Ovary (tissue), 9 donors: ENCODE data around the gene UPF3A. TPM values are rescaled to one million over a fixed set of nuclear protein-coding genes. Genes with fewer than 3 reads are reported as not detected.

Experiments
- DNase-seq, 5 donors: peaks; one replicate each; pipeline ENCODE4 v3.0.0-alpha.2; 2019 to 2020
- H3K27ac ChIP-seq, 2 donors: fragments of 200-600 bp; one replicate each; pipeline versions ENCODE4 v1.5.1 to v1.8.0; 2019 to 2022
- H3K27me3 ChIP-seq: fragments of 200-600 bp; one replicate; pipeline ENCODE4 v1.8.0; 2022
- H3K36me3 ChIP-seq: fragments of 200-600 bp; sonication (generic); one replicate; pipeline ENCODE4 v1.5.1; 2019
- H3K4me1 ChIP-seq: one replicate; pipeline ENCODE4 v1.8.1; 2013; ENCODE audit warnings: mild to moderate bottlenecking, moderate library complexity; ENCODE audit not compliant: insufficient read depth
- H3K4me3 ChIP-seq: fragments of 200-600 bp; sonication (generic); one replicate; pipeline ENCODE4 v1.5.1; 2017
- H3K9me3 ChIP-seq, 2 donors: fragments of 200-600 bp in 1 of 2; sonication (generic) in 1 of 2; one replicate each; pipeline versions ENCODE4 v1.5.1 to v1.8.1; 2013 to 2019; ENCODE audit warnings: mild to moderate bottlenecking in 1 of 2, moderate library complexity in 1 of 2
- CTCF ChIP-seq, 3 donors: fragments of 450-650 bp in 2 of 3; fragments of 200-600 bp in 1 of 3; IDR thresholded peaks; one replicate each; pipeline versions ENCODE4 v1.5.1 to v1.8.0; 2016 to 2022; ENCODE audit warnings: antibody characterized with exemption in 3 of 3, mild to moderate bottlenecking in 1 of 3
- EP300 ChIP-seq: sonication (generic); formaldehyde crosslinking; IDR thresholded peaks from one replicate; pipeline ENCODE4 v1.6.1; 2017; ENCODE audit warnings: antibody characterized with exemption
- POLR2A ChIP-seq: fragments of 450-650 bp; IDR thresholded peaks from one replicate; pipeline ENCODE4 v1.6.1; 2017; ENCODE audit warnings: antibody characterized with exemption, mild to moderate bottlenecking, moderate library complexity
- WGBS, 3 donors: extraction: QIAGEN DNeasy Blood & Tissue Kit in 1 of 3; methylation state at CpG; one replicate each; pipeline versions ENCODE4 v1.1.5 to v1.1.7; 2013 to 2017; 5-methylcytosine and 5-hydroxymethylcytosine counted together
- intact Hi-C, 4 donors: fragments of 100-400 bp; cut with DNase I; formaldehyde crosslinking; loops; one replicate each; pipeline versions ENCODE4 v1.11.0 to v1.15.1; 2022 to 2023
- polyA plus RNA-seq, 2 donors: library from polyadenylated mRNA; stranded (reverse); fragments of 200-250 nt in 1 of 2; fragments of 350-450 nt in 1 of 2; fragmentation: Illumina TruSeq in 1 of 2; extraction: RNeasy Lipid Tissue Mini Kit (QIAGEN cat#74804) in 1 of 2; gene quantifications; one replicate each; pipeline ENCODE4 v1.2.3, GENCODE V29; 2013 to 2014
- total RNA-seq, 7 donors: library from RNA; depleted of rRNA in 2 of 7; stranded (reverse); fragments of >200 nt in 2 of 7; fragmentation: NEBNext Ultra II Directional in 3 of 7; extraction: Animal tissue kit (Norgen Biotek cat#: 25700) in 3 of 7; gene quantifications; one replicate each; pipeline versions ENCODE4 v1.1.0 to v1.2.4, GENCODE V29; 2016 to 2023
- donor health status: DM: no; HTN: no; CAD: no; lungs with moderate emphysema.
- donor health status: DM: no; HTN: no; CAD: no.
- donor health status: Bipolar disorder and iron deficiency.
- donor health status: DM: yes; HTN: yes; CAD: no.
- donor health status: DM: no; HTN: no; CAD: no.
- donor health status: DM: yes; HTN: yes; CAD: no.

Gene UPF3A
- total and polyA plus RNA-seq, 9 donors = 29.2 to 54.8 (median 40.4) TPM

- H3K27me3 ChIP-seq = no peaks in the 10 kb centered on the region
- H3K36me3 ChIP-seq = no peaks in the 10 kb centered on the region
- H3K27ac ChIP-seq = no peak overlapping the region
- peaks cover 5% of the 10 kb centered on the region for H3K4me1 ChIP-seq
- no peak for TF ChIP-seq POLR2A
- no peak for TF ChIP-seq CTCF (IDR thresholded peaks at IDR 0.05)
- TF ChIP-seq EP300 = no peak
- H3K4me3 ChIP-seq = no peak overlapping the region
- intact Hi-C loops = no loop called here
- 93 to 97% (median 95%) methylated on average over 8 of the region's 8 CpGs for WGBS, 3 donors
- no peak for DNase-seq
- no peaks in the 10 kb centered on the region for H3K9me3 ChIP-seq
Measured at GRCh38 chr13:114284680-114285079, 3.3 kb downstream of the UPF3A start.

GRCh38 chr13:114285166-114285808 lies 3.9 kb downstream of the UPF3A start:
- no peaks in the 10 kb centered on the region for H3K36me3 ChIP-seq
- H3K27ac ChIP-seq = no peak overlapping the region

GRCh38 chr13:114286808-114287207 lies 5.4 kb downstream of the UPF3A start:
- Histone ChIP-seq H3K27me3 (no peaks in the 10 kb centered on the region), H3K4me1 (peaks cover 2% of the 10 kb centered on the region), H3K27ac (no peak overlapping the region), H3K9me3 (no peaks in the 10 kb centered on the region), H3K4me3 (no peak overlapping the region), H3K36me3 (no peaks in the 10 kb centered on the region)
- 89 to 92% (median 91%) methylated on average over 8 of the region's 8 CpGs for WGBS, 3 donors
- intact Hi-C loops = no loop called here
- DNase-seq = no peak
- TF ChIP-seq POLR2A (no peak), CTCF (IDR thresholded peaks at IDR 0.05) (no peak), EP300 (no peak)

More at GRCh38 chr13:114285166-114285808, 3.9 kb downstream of the UPF3A start:
- H3K9me3 ChIP-seq = no peaks in the 10 kb centered on the region
- intact Hi-C loops = no loop called here
- H3K27me3 ChIP-seq = no peaks in the 10 kb centered on the region
- H3K4me3 ChIP-seq = no peak overlapping the region
- DNase-seq = no peak
- TF ChIP-seq CTCF (IDR thresholded peaks at IDR 0.05) (no peak), POLR2A (no peak), EP300 (no peak)
- WGBS, 3 donors = 89 to 92% (median 89%) methylated on average over 4 of the region's 4 CpGs
- peaks cover 5% of the 10 kb centered on the region for H3K4me1 ChIP-seq

GRCh38 chr13:114288157-114288591 lies 6.8 kb downstream of the UPF3A start:
- no peak overlapping the region for H3K4me3 ChIP-seq
- no peak overlapping the region for H3K27ac ChIP-seq
- H3K27me3 ChIP-seq = no peaks in the 10 kb centered on the region
- no peaks in the 10 kb centered on the region for H3K9me3 ChIP-seq
- intact Hi-C loops = no loop called here
- WGBS, 3 donors = 92 to 94% (median 94%) methylated on average over 8 of the region's 8 CpGs
- H3K36me3 ChIP-seq = no peaks in the 10 kb centered on the region
- no peak for TF ChIP-seq CTCF (IDR thresholded peaks at IDR 0.05)
- TF ChIP-seq EP300 = no peak
- no peak for TF ChIP-seq POLR2A
- H3K4me1 ChIP-seq = no peaks in the 10 kb centered on the region
- no peak for DNase-seq
